Heart left ventricle (tissue), 16 donors: ENCODE measurements around the gene NPTXR. TPM values are rescaled to one million over a fixed set of nuclear protein-coding genes. Genes with fewer than 3 reads are reported as not detected.

Experiments used
- ATAC-seq, 4 donors: fragments of 200-7000 bp; cut with Tn5 transposase; one replicate each; pipeline ENCODE4 v1.9.1; 2020 to 2022; ENCODE audit warnings: moderate library complexity in 4 of 4, mild to moderate bottlenecking in 3 of 4, moderate number of reproducible peaks in 1 of 4
- DNase-seq, 5 donors: peaks; one replicate each; pipeline ENCODE4 v3.0.0-alpha.2; 2020
- H3K27ac ChIP-seq, 12 donors: fragments of 200-600 bp; sonication (generic) in 4 of 12; one replicate each; pipeline versions ENCODE4 v1.5.0 to v1.8.0; 2016 to 2022; ENCODE audit warnings: mild to moderate bottlenecking in 2 of 12
- H3K27me3 ChIP-seq, 9 donors: fragments of 200-600 bp; sonication (generic) in 2 of 9; one replicate each; pipeline versions ENCODE4 v1.5.1 to v1.8.0; 2016 to 2022; ENCODE audit warnings: mild to moderate bottlenecking in 3 of 9
- H3K36me3 ChIP-seq, 9 donors: fragments of 200-600 bp; sonication (generic) in 2 of 9; one replicate each; pipeline versions ENCODE4 v1.5.0 to v1.8.0; 2018 to 2022; ENCODE audit warnings: mild to moderate bottlenecking in 2 of 9
- H3K4me1 ChIP-seq, 12 donors: fragments of 200-600 bp; sonication (generic) in 4 of 12; one replicate each; pipeline versions ENCODE4 v1.5.0 to v1.8.0; 2016 to 2022; ENCODE audit warnings: mild to moderate bottlenecking in 3 of 12
- H3K4me3 ChIP-seq, 12 donors: fragments of 200-600 bp; sonication (generic) in 4 of 12; one replicate each; pipeline versions ENCODE4 v1.5.0 to v1.8.0; 2017 to 2022; ENCODE audit warnings: mild to moderate bottlenecking in 9 of 12, moderate library complexity in 4 of 12
- H3K9me3 ChIP-seq, 12 donors: fragments of 200-600 bp; sonication (generic) in 4 of 12; one replicate each; pipeline versions ENCODE4 v1.5.0 to v1.8.0; 2016 to 2022; ENCODE audit warnings: mild to moderate bottlenecking in 1 of 12
- CTCF ChIP-seq, 12 donors: fragments of 200-600 bp; sonication (generic) in 4 of 12; IDR thresholded peaks; one replicate each; pipeline versions ENCODE4 v1.5.0 to v1.8.0; 2018 to 2022; ENCODE audit warnings: antibody characterized with exemption in 12 of 12, mild to moderate bottlenecking in 5 of 12
- POLR2A ChIP-seq, 2 donors: fragments of 450-650 bp; IDR thresholded peaks; one replicate each; pipeline ENCODE4 v1.6.1; 2017; ENCODE audit warnings: antibody characterized with exemption in 2 of 2, mild to moderate bottlenecking in 2 of 2, moderate library complexity in 2 of 2
- WGBS, 4 donors: extraction: QIAGEN DNeasy Blood & Tissue Kit in 2 of 4; methylation state at CpG; one replicate each; pipeline versions ENCODE4 v1.1.5 to v1.1.7; 2013 to 2018; 5-methylcytosine and 5-hydroxymethylcytosine counted together
- intact Hi-C, 10 donors: fragments of 100-400 bp; cut with DNase I; formaldehyde crosslinking; loops; one replicate each; pipeline versions ENCODE4 v1.11.1 to v1.14.2; 2022
- polyA plus RNA-seq, 2 donors: library from polyadenylated mRNA; stranded (reverse); fragments of 200-250 nt; gene quantifications; one replicate each; pipeline ENCODE4 v1.2.3, GENCODE V29; 2013
- total RNA-seq, 9 donors: library from RNA; depleted of rRNA in 2 of 9; stranded (reverse); fragments of >200 nt in 2 of 9; fragmentation: NEBNext Ultra II Directional in 3 of 9; extraction: Animal tissue kit (Norgen Biotek cat#: 25700) in 3 of 9; gene quantifications; one replicate each; pipeline versions ENCODE4 v1.1.0 to v1.2.4, GENCODE V29; 2016 to 2023
- donor health status: ischemic (EF 13 %, LVEDD 7.1; RV severe dilation, severe dysfunction).
- donor health status: healthy with polysubstance abuse.
- donor health status: DM: no; HTN: yes; CAD: no.
- donor health status: DM: no; HTN: no; CAD: no.
- donor health status: ischemic (EF 25% LVEDD 6.9; RV normal size, moderate dysfunction).
- donor health status: ischemic (EF 25% LVEDD 5.7; RV mildly dilated, moderate dysfunction).
- donor health status: healthy.
- donor health status: DM: yes; HTN: yes; CAD: no.
- donor health status: ischemic (EF 35%, LVEDD 5.7; RV mildly dilated, moderate dysfunction).
- donor health status: nonischemic (EF 11% LVEDD 7.7; RV severe dilation, severe dysfunction).
- donor health status: DM: yes; HTN: yes; CAD: no.
- donor health status: PGD.
- donor health status: ischemic (EF 29% LVEDD 5.4; RV normal size, mild dysfunction).
- donor health status: nonischemic (EF 23%, LVEDD 6.1; RV moderate dilation, normal function).

Gene NPTXR
- total and polyA plus RNA-seq, 11 donors: 15.4 to 34.0 (median 19.1) TPM

- Histone ChIP-seq H3K9me3 (no peaks in the 10 kb centered on the region), H3K27ac (peak overlapping the region in 1 of 12 donors; percentile 88), H3K27me3 (no peaks in the 10 kb centered on the region), H3K36me3 (no peaks in the 10 kb centered on the region), H3K4me3 (no peak overlapping the region), H3K4me1 (peaks cover 8 to 24% (median 17%) of the 10 kb centered on the region in 12 donors)
- intact Hi-C loops: loop anchor here in 4 of 10 donors (5.0 to 10.0 kb wide), 4 partner anchors 42 to 435 kb away; partner anchors contain the start of gene RPL3 (in 2 of the 4)
- ATAC-seq: no peak
- no peak for DNase-seq
- no peak for TF ChIP-seq POLR2A (IDR thresholded peaks at IDR 0.05)
- 82 to 93% (median 90%) methylated on average over 5 of the region's 5 CpGs for WGBS, 4 donors
These were observed 36.1 kb upstream of the NPTXR start for GRCh38 chr22:38879961-38880360.

- no peaks in the 10 kb centered on the region for H3K27me3 ChIP-seq
- DNase-seq (no peak), ATAC-seq (no peak)
- H3K9me3 ChIP-seq: no peaks in the 10 kb centered on the region
- H3K4me1 ChIP-seq: peaks cover 8 to 24% (median 17%) of the 10 kb centered on the region in 12 donors
- TF ChIP-seq POLR2A (IDR thresholded peaks at IDR 0.05) (no peak), CTCF (IDR thresholded peaks at IDR 0.05) (no peak)
- H3K27ac ChIP-seq: no peak overlapping the region
- WGBS, 4 donors: 66 to 79% (median 72%) methylated on average over 5 of the region's 5 CpGs
- intact Hi-C loops: loop anchor here in 3 of 10 donors (5.0 to 10.0 kb wide), 3 partner anchors 48 to 436 kb away; partner anchors contain the start of gene RPL3 (in 2 of the 3)
- H3K36me3 ChIP-seq: no peaks in the 10 kb centered on the region
- H3K4me3 ChIP-seq: no peak overlapping the region
These were observed 35.4 kb upstream of the NPTXR start for GRCh38 chr22:38879108-38879729.

- Histone ChIP-seq H3K4me3 (no peak overlapping the region), H3K9me3 (no peaks in the 10 kb centered on the region), H3K27ac (no peak overlapping the region), H3K4me1 (peaks cover 8 to 31% (median 22%) of the 10 kb centered on the region in 12 donors), H3K27me3 (no peaks in the 10 kb centered on the region), H3K36me3 (no peaks in the 10 kb centered on the region)
- DNase-seq (no peak), ATAC-seq (no peak)
- intact Hi-C loops: loop anchor here in 3 of 10 donors (5.0 to 10.0 kb wide), 3 partner anchors 49 to 437 kb away; partner anchors contain the start of gene RPL3 (in 2 of the 3)
- 88 to 92% (median 91%) methylated on average over 4 of the region's 4 CpGs for WGBS, 4 donors
- TF ChIP-seq POLR2A (IDR thresholded peaks at IDR 0.05) (no peak), CTCF (IDR thresholded peaks at IDR 0.05) (no peak)
These were observed 34.2 kb upstream of the NPTXR start for GRCh38 chr22:38878001-38878400.

GRCh38 chr22:38874529-38875222 is 30.8 kb upstream of the NPTXR start:
- Histone ChIP-seq H3K27ac (no peak overlapping the region), H3K4me1 (peaks cover 0 to 25% (median 21%) of the 10 kb centered on the region in 12 donors), H3K4me3 (no peak overlapping the region), H3K27me3 (no peaks in the 10 kb centered on the region), H3K36me3 (peaks cover 0 to 5% (median 2%) of the 10 kb centered on the region in 9 donors), H3K9me3 (no peaks in the 10 kb centered on the region)
- WGBS, 4 donors: 89 to 93% (median 92%) methylated on average over 13 of the region's 13 CpGs
- DNase-seq (no peak), ATAC-seq (no peak)
- no peak for TF ChIP-seq CTCF (IDR thresholded peaks at IDR 0.05)
- TF ChIP-seq POLR2A (IDR thresholded peaks at IDR 0.05): no peak
- intact Hi-C loops: loop anchor here in 9 of 10 donors (5.0 to 10.0 kb wide), 10 partner anchors 48 to 443 kb away; partner anchors contain the start of genes RPL3 (in 3 of the 9) and APOBEC3B (in 2 of the 9)
